Lower leg skin (tissue), 3 donors: ENCODE measurements around the gene ATP8A2.

Experiments used
- CTCF ChIP-seq, 3 donors: fragments of 450-650 bp; IDR thresholded peaks; one replicate each; pipeline ENCODE4 v1.5.1; 2016; ENCODE audit warnings: antibody characterized with exemption in 3 of 3, mild to moderate bottlenecking in 3 of 3, moderate library complexity in 2 of 3
- POLR2A ChIP-seq, 2 donors: fragments of 450-650 bp; IDR thresholded peaks; one replicate each; pipeline ENCODE4 v1.6.1; 2016 to 2017; ENCODE audit warnings: antibody characterized with exemption in 2 of 2, mild to moderate bottlenecking in 1 of 2, moderate library complexity in 1 of 2

DNA sequence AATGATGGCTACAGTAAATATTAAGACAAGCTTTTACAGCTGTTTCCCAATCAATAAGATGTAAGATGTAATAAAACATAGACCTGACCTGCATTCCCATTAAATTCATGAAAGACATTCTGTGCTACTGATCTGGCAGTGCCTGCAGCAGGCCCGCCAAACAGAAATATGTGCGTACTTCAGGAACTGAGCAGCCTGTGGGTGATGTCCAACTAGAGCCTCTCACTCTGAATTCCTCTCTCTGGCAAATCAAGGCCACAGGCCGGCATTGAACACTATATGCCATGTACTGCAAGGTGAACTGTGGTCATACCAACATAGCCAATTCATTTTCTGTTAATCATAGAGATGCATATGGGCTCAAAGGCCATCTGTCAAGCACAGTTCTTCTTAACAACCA is 662.2 kb downstream of the ATP8A2 start:
- TF ChIP-seq CTCF (IDR thresholded peaks at IDR 0.05) (no peak), POLR2A (IDR thresholded peaks at IDR 0.05) (no peak)
